Measurements from ENCODE around the gene SESN3. TPM values are rescaled to one million over a fixed set of nuclear protein-coding genes. Genes with fewer than 3 reads are reported as not detected.

SESN3 gene
- total and polyA plus RNA-seq, 8 donors = 1.6 to 26.8 (median 5.7) TPM

DNA sequence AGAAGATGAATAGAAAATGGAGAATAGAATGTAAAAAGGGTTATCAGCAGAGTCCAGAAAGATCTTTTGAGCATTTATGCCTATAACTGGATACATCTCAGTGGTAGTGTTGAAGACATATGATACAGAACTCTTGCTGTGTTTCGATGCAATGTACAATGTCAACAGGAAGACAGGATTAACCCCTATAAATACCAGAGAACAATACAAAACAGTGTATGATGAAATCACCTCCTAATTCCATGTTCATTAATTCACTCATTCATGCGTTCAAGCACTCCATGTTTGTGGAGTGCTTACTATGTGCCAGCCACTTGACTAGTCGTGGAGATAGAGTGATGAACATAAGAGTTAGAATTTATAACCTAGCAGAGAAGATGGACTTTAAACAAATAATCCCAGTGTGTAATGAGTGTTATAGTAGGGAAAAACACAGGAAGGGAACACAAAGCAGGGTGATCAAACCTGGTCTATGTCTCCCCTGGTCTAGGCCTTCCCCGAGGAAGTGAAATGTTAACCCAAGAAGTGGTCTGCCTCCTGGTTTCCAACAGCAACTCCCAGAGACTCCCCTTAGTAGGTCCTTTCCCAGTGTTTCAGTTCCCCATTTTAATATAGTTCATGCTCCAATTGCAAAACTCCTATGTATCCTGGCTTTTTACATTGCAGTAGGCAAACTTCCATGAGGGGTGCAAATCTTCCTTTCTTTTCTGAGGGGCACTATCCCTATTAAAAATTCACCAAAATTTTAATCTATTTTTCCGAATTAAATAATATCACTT lies 9.1 kb upstream of the SESN3 start:
- WGBS, 2 donors = 70 to 76% methylated on average over 5 of the region's 5 CpGs
- intact Hi-C loops (cut with DNase I) = no loop called here
- TF ChIP-seq, protein P1, sequence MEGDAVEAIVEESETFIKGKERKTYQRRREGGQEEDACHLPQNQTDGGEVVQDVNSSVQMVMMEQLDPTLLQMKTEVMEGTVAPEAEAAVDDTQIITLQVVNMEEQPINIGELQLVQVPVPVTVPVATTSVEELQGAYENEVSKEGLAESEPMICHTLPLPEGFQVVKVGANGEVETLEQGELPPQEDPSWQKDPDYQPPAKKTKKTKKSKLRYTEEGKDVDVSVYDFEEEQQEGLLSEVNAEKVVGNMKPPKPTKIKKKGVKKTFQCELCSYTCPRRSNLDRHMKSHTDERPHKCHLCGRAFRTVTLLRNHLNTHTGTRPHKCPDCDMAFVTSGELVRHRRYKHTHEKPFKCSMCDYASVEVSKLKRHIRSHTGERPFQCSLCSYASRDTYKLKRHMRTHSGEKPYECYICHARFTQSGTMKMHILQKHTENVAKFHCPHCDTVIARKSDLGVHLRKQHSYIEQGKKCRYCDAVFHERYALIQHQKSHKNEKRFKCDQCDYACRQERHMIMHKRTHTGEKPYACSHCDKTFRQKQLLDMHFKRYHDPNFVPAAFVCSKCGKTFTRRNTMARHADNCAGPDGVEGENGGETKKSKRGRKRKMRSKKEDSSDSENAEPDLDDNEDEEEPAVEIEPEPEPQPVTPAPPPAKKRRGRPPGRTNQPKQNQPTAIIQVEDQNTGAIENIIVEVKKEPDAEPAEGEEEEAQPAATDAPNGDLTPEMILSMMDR (IDR thresholded peaks at IDR 0.05) = no peak
- ATAC-seq = no peak
- FAIRE-seq = no peak
- Histone ChIP-seq H3K27me3 (no peaks in the 10 kb centered on the region), H3K4me3 (no peak overlapping the region), H3K9me3 (no peaks in the 10 kb centered on the region), H3K27ac (no peak overlapping the region), H3K36me3 (no peaks in the 10 kb centered on the region), H3K4me1 (no peaks in the 10 kb centered on the region)
- no peak for DNase-seq

DNA sequence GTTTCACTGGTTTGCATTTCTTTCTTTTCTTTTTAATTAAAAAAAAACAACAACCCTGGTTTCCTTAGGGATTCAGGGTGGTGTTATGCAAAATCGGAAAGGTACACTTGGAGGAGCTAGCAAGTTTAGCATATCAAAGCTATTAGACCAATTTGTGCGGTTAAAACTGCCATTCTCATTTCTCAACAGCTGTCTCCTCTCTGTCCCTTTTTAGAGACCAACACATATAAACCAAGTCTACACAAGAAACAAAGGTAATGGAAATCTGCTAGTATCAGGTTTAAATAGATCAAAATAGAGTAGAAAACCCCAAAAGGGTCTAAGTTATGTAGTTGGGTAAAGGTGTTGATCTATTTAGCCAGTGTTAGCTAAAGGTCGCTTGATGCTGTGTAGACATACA lies 1.7 kb upstream of the SESN3 start:
- peak overlapping the region in 3 of 4 donors; percentile 25 to 91 (median 39) for H3K4me3 ChIP-seq
- H3K36me3 ChIP-seq = no peaks in the 10 kb centered on the region
- H3K27ac ChIP-seq = peak overlapping the region; percentile 66 to 96 (median 85)
- whole genome bisulfite sequencing, 2 donors = 35 to 42% methylated on average over 3 of the region's 3 CpGs
- intact Hi-C loops (cut with DNase I) = no loop called here
- FAIRE-seq (no peak), ATAC-seq (no peak), DNase-seq (no peak)
- H3K4me1 ChIP-seq = peaks cover 0 to 19% (median 4%) of the 10 kb centered on the region in 3 donors
- H3K9me3 ChIP-seq = no peaks in the 10 kb centered on the region
- H3K27me3 ChIP-seq = no peaks in the 10 kb centered on the region
- TF ChIP-seq, protein P1 (IDR thresholded peaks at IDR 0.05) = no peak

DNA sequence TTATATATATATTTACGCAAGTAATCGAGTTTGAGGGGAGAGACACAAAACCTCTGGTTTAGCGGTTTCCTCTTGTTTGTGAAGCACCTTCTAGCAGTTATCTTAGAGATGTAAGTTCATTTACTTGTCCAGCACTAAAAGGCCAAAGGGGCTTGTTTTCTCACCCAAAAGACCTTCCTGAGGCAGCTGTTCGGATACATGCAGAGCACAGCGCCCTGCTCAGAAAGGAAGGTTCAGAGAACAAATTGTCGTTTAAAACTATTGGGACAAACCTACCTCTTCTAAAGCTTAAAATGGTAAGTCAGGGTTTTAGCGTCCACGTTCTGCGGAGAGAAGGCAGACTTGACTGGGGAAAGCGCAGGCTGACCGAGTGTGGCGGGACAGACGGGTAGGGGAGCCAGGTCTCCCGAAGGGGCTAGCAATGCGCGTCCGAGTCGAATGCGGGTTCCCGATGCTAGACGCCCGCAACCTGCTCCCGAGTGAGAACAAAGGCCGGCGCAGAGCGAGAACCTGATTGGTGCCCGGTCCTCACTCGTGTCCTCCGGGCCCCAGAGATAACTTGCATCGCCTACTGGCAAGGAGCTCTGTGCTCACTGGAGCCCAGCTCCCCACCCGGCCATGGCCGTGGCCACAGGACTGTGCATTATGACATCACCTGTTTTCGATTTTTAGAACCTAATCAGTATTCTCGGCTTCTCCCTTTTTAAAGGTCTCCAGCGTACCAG lies 1.0 kb upstream of the SESN3 start:
- no peaks in the 10 kb centered on the region for H3K36me3 ChIP-seq
- peak overlapping the region; percentile 25 to 91 (median 32) for H3K4me3 ChIP-seq
- peak; percentile 42 to 72 (median 58) for ATAC-seq
- TF ChIP-seq, protein P1 (IDR thresholded peaks at IDR 0.05) = no peak
- H3K27me3 ChIP-seq = no peaks in the 10 kb centered on the region
- peak overlapping the region; percentile 66 to 96 (median 85) for H3K27ac ChIP-seq
- no peak for FAIRE-seq
- no peaks in the 10 kb centered on the region for H3K9me3 ChIP-seq
- intact Hi-C loops (cut with DNase I) = no loop called here
- peak; percentile 61 to 84 (median 74) for DNase-seq
- H3K4me1 ChIP-seq = peaks cover 0 to 19% (median 4%) of the 10 kb centered on the region in 3 donors
- WGBS, 2 donors = 1 to 4% methylated on average over 35 of the region's 35 CpGs

GRCh38 chr11:95230810-95231126 lies 234 bp downstream of the SESN3 start:
- WGBS, 2 donors = 0 to 1% methylated on average over 16 to 40 of the region's 40 CpGs
- DNase-seq (no peak), FAIRE-seq (no peak)

More at GRCh38 chr11:95230810-95231126, 234 bp downstream of the SESN3 start:
- Histone ChIP-seq H3K27ac (peak overlapping the region; percentile 22 to 96 (median 66)), H3K9me3 (no peaks in the 10 kb centered on the region), H3K36me3 (no peaks in the 10 kb centered on the region), H3K4me3 (peak overlapping the region; percentile 81 to 91 (median 86)), H3K4me1 (peaks cover 0 to 19% (median 4%) of the 10 kb centered on the region in 3 donors), H3K27me3 (no peaks in the 10 kb centered on the region)
- intact Hi-C loops (cut with DNase I) = no loop called here
- ATAC-seq = peak; percentile 1 to 34 (median 13)
- TF ChIP-seq, protein P1 (IDR thresholded peaks at IDR 0.05) = no peak
